ENCODE data around the gene PRSS21. TPM values are rescaled to one million over a fixed set of nuclear protein-coding genes. Genes with fewer than 3 reads are reported as not detected.

Gene PRSS21
- total RNA-seq, 1 donor from 2014 or later, result not detected

DNA sequence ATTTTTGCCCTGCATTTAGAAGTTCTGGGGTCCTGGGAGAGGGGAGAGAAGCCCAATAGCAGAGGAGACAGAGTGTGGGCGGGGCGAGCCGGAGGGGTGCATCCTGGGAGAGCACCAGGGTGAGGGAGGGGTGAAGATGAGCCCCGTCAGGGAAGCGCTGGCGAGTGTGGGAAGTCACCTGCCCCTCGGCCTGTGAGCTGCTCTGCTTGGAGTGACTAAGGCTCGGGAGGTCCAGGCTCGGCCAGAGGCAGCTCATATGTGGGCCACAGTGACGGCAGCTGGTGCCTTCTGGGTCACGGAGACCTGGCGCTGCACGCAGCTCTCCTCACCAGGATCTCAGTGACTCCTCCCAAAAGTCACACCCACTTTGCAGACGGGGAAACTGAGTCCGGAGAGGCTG is 14.2 kb downstream of the PRSS21 start:
- Mint-ChIP-seq H3K4me3 (ENCODE audit: low read depth) (no peak overlapping the region), H3K36me3 (ENCODE audit: insufficient read depth) (no peaks in the 10 kb centered on the region), H3K27me3 (peaks cover 4% of the 10 kb centered on the region), H3K27ac (no peak overlapping the region), H3K4me1 (ENCODE audit: low read depth) (peaks cover under 1% of the 10 kb centered on the region), H3K9me3 (ENCODE audit: low read depth) (no peaks in the 10 kb centered on the region)
- TF ChIP-seq, protein P1, sequence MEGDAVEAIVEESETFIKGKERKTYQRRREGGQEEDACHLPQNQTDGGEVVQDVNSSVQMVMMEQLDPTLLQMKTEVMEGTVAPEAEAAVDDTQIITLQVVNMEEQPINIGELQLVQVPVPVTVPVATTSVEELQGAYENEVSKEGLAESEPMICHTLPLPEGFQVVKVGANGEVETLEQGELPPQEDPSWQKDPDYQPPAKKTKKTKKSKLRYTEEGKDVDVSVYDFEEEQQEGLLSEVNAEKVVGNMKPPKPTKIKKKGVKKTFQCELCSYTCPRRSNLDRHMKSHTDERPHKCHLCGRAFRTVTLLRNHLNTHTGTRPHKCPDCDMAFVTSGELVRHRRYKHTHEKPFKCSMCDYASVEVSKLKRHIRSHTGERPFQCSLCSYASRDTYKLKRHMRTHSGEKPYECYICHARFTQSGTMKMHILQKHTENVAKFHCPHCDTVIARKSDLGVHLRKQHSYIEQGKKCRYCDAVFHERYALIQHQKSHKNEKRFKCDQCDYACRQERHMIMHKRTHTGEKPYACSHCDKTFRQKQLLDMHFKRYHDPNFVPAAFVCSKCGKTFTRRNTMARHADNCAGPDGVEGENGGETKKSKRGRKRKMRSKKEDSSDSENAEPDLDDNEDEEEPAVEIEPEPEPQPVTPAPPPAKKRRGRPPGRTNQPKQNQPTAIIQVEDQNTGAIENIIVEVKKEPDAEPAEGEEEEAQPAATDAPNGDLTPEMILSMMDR (IDR thresholded peaks at IDR 0.05; ENCODE audit: unreplicated experiment), result no peak
- no peak for DNase-seq (ENCODE audit: low spot score, unreplicated experiment)

DNA sequence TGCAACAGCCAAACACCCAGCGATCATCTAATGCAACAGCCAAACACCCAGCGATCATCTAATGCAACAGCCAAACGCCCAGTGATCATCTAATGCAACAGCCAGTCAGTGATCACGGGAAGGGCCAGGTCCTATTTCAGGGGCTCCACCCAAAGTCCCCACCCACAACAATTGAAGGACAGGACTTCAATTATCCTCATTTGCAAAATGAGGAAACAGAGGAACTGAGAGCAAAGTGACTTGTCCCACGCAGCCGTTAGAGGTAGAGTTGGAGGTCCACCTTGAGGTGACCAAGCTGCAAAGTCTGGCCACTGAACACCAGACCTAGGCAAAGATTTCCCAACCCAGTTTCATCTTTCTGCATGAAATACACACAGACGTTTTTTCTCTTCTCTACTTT is 16.7 kb downstream of the PRSS21 start:
- H3K4me1 Mint-ChIP-seq (ENCODE audit: low read depth), result peaks cover 3% of the 10 kb centered on the region
- no peak overlapping the region for H3K4me3 Mint-ChIP-seq (ENCODE audit: low read depth)
- H3K9me3 Mint-ChIP-seq (ENCODE audit: low read depth), result no peaks in the 10 kb centered on the region
- peaks cover 12% of the 10 kb centered on the region for H3K27me3 Mint-ChIP-seq
- no peak overlapping the region for H3K27ac Mint-ChIP-seq
- H3K36me3 Mint-ChIP-seq (ENCODE audit: insufficient read depth), result no peaks in the 10 kb centered on the region
- TF ChIP-seq, protein P1 (IDR thresholded peaks at IDR 0.05; ENCODE audit: unreplicated experiment), result no peak
- DNase-seq (ENCODE audit: low spot score, unreplicated experiment), result no peak

- H3K36me3 Mint-ChIP-seq (ENCODE audit: insufficient read depth), result no peaks in the 10 kb centered on the region
- TF ChIP-seq, protein P1 (IDR thresholded peaks at IDR 0.05; ENCODE audit: unreplicated experiment), result no peak
- H3K27me3 Mint-ChIP-seq, result peaks cover 12% of the 10 kb centered on the region
- no peak overlapping the region for H3K4me3 Mint-ChIP-seq (ENCODE audit: low read depth)
- H3K4me1 Mint-ChIP-seq (ENCODE audit: low read depth), result peaks cover 3% of the 10 kb centered on the region
- no peak overlapping the region for H3K27ac Mint-ChIP-seq
- DNase-seq (ENCODE audit: low spot score, unreplicated experiment), result no peak
- H3K9me3 Mint-ChIP-seq (ENCODE audit: low read depth), result no peaks in the 10 kb centered on the region
Observed at GRCh38 chr16:2834968-2835367, 17.9 kb downstream of the PRSS21 start.

DNA sequence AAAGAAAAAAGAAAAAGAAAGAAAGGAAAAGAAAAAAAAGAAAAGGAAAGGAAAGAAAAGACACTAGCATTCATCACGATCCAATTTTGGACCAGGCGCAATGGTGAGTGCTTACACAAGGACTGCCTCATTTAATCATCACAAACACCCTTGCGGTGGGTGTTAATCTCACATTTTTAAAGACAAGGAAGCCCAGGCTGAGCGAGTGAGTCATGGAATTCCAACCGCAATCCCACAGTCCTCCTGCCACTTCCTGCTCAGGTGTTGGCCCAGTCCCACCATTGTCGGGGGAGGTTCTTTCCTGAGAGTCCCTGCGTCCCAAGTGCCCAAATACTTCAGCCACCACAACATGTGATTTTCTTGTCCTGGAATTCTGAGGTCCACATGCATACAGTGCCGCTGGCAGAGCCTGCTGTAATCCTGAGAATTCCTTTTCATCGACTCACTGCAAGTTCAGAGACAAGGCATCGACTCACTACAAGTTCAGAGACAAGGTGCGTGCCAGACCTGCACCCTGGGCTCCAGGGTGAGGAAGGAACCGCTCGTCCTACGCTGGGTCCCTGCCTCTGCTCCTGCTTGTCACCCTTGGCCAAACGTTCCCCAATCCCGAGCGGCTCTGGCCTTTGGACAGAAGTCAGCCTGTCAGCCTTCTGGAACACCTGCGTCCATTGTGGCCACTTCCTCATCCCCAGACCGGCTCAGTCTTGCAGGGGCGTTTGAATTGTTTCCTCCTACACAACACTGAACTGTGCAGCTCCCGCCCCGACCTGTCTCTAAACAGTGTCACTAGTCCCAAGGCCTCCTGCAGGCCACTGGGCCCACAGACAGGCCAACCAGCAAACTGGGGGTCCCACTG is 18.8 kb downstream of the PRSS21 start:
- TF ChIP-seq, protein P1 (IDR thresholded peaks at IDR 0.05; ENCODE audit: unreplicated experiment), result no peak
- H3K27ac Mint-ChIP-seq, result peak overlapping the region; percentile 87
- peaks cover 12% of the 10 kb centered on the region for H3K27me3 Mint-ChIP-seq
- no peaks in the 10 kb centered on the region for H3K9me3 Mint-ChIP-seq (ENCODE audit: low read depth)
- H3K36me3 Mint-ChIP-seq (ENCODE audit: insufficient read depth), result no peaks in the 10 kb centered on the region
- DNase-seq (ENCODE audit: low spot score, unreplicated experiment), result no peak
- H3K4me1 Mint-ChIP-seq (ENCODE audit: low read depth), result peaks cover 3% of the 10 kb centered on the region
- no peak overlapping the region for H3K4me3 Mint-ChIP-seq (ENCODE audit: low read depth)

- peak overlapping the region; percentile 33 for H3K27ac Mint-ChIP-seq
- H3K36me3 Mint-ChIP-seq (ENCODE audit: insufficient read depth), result no peaks in the 10 kb centered on the region
- no peak for DNase-seq (ENCODE audit: low spot score, unreplicated experiment)
- TF ChIP-seq, protein P1 (IDR thresholded peaks at IDR 0.05; ENCODE audit: unreplicated experiment), result no peak
- H3K4me1 Mint-ChIP-seq (ENCODE audit: low read depth), result peaks cover 3% of the 10 kb centered on the region
- H3K4me3 Mint-ChIP-seq (ENCODE audit: low read depth), result no peak overlapping the region
- peaks cover 12% of the 10 kb centered on the region for H3K27me3 Mint-ChIP-seq
- H3K9me3 Mint-ChIP-seq (ENCODE audit: low read depth), result no peaks in the 10 kb centered on the region
Observed at GRCh38 chr16:2836646-2837508, 19.8 kb downstream of the PRSS21 start.
